ENCODE measurements around the gene FRRS1. TPM values are rescaled to one million over a fixed set of nuclear protein-coding genes. Genes with fewer than 3 reads are reported as not detected.

FRRS1 gene
- total RNA-seq, 4 donors from 2014 or later = 6.9 to 17.0 (median 11.9) TPM

DNA sequence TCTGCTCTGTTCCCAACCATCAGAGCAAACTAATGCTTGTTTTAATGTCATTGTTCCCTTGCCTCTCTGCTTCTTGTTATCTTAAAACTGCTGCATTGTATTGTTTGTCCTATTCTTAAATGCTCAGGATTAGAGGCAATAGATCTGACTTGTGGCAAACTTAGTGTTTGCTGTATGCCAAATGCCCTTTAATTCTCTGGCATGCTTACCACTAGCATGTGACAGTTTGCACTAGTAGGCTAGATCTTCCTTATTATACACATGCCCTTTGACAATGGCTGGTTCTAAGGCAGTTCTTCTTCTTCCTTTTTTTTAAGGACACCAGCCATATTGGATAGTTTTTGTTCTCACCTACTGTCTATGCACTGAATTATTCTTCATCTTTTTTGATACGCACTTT is 90.4 kb downstream of the FRRS1 start:
- H3K27ac ChIP-seq = no peak overlapping the region
- no peak overlapping the region for H3K4me3 ChIP-seq
- no peak for TF ChIP-seq POLR2A (IDR thresholded peaks at IDR 0.05)
- TF ChIP-seq, protein P1, sequence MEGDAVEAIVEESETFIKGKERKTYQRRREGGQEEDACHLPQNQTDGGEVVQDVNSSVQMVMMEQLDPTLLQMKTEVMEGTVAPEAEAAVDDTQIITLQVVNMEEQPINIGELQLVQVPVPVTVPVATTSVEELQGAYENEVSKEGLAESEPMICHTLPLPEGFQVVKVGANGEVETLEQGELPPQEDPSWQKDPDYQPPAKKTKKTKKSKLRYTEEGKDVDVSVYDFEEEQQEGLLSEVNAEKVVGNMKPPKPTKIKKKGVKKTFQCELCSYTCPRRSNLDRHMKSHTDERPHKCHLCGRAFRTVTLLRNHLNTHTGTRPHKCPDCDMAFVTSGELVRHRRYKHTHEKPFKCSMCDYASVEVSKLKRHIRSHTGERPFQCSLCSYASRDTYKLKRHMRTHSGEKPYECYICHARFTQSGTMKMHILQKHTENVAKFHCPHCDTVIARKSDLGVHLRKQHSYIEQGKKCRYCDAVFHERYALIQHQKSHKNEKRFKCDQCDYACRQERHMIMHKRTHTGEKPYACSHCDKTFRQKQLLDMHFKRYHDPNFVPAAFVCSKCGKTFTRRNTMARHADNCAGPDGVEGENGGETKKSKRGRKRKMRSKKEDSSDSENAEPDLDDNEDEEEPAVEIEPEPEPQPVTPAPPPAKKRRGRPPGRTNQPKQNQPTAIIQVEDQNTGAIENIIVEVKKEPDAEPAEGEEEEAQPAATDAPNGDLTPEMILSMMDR (IDR thresholded peaks at IDR 0.05) = no peak
- no peaks in the 10 kb centered on the region for H3K27me3 ChIP-seq
- no peaks in the 10 kb centered on the region for H3K4me1 ChIP-seq
- H3K9me3 ChIP-seq = no peaks in the 10 kb centered on the region
- no peak for DNase-seq
- no peaks in the 10 kb centered on the region for H3K36me3 ChIP-seq

DNA sequence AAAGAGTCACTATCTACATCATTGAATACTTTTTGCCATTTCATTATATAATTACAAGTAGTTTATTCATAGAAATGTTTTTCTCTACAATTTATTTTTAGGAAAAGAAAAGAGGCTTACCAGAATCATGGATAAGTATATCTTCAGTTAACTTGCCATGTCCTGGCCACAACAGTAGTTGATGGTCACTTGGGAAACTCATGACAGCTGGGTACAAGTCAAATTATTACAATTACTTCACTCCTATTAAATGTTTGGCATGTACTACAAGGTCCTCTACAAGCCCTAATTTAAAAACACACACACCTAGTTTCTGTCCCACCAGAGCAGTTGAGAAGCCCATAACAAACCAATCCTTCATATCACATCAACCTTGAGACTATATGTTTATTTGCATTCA is 91.1 kb downstream of the FRRS1 start:
- no peaks in the 10 kb centered on the region for H3K36me3 ChIP-seq
- H3K4me1 ChIP-seq = no peaks in the 10 kb centered on the region
- DNase-seq = no peak
- H3K4me3 ChIP-seq = no peak overlapping the region
- H3K9me3 ChIP-seq = no peaks in the 10 kb centered on the region
- no peaks in the 10 kb centered on the region for H3K27me3 ChIP-seq
- TF ChIP-seq, protein P1 (IDR thresholded peaks at IDR 0.05) = no peak
- TF ChIP-seq POLR2A (IDR thresholded peaks at IDR 0.05) = no peak
- no peak overlapping the region for H3K27ac ChIP-seq

DNA sequence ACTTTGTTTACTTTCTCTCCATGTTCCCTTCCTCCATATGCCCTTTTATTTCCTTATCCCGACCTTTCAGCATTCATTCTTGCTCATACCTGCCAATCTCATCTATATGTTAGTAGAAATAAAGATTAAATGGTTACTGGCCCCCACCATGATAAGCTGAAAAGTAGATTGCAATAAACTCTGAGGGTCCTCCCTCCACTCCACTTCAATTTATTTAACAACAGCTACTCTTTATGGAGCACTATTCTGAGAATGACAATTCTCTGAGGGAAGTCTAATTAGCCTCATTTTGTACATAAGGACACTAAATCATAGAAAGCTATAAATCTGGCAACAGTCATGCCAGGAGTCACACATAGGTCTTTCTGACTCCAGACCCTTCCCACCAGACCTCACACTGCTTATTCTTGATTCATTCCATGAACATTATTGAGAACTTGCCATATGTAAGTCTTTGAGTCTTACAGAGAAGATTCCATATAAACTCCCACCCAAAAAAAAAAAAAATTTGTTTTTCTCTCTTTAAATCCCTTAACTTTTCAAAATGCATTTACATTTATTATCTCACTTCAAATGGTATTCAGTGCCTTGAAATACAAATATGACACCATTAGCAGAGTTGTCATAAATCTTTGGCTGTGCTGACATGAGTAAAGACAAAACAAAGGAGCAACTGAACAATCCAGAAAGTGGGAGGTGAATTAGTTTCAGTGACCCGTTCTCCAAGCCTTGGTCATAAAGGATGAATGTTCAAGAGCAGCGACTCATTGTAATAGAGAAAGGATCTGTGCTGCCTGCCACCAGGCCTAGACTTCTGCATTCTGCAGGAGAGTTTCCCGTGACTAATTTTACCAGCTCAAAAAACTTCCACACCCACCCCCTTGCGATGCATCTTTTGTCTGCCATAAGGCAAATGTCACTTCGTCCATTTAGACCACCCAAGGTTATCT is 92.0 kb downstream of the FRRS1 start:
- H3K27me3 ChIP-seq = no peaks in the 10 kb centered on the region
- DNase-seq = no peak

DNA sequence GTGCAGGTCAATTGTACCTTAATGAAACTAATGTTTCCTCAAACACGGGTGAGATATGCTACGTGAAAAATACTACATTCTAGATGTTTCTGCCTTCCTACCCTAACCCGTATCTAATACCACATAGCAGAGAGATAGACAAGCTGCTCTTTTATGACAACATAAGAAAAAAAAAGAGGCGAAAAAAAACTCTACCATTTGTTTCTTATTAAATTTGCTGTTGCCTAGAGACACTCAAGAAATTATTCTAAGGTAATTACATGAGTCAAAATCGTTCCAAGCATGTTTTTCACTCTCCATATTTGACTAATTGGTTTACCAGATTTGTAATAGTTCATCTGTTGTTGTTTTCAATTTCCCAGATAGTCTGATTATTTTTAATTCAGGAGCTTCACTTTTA is 93.1 kb downstream of the FRRS1 start:
- no peak for DNase-seq
- Histone ChIP-seq H3K36me3 (no peaks in the 10 kb centered on the region), H3K27ac (no peak overlapping the region), H3K4me3 (no peak overlapping the region), H3K9me3 (no peaks in the 10 kb centered on the region), H3K4me1 (no peaks in the 10 kb centered on the region), H3K27me3 (no peaks in the 10 kb centered on the region)
- no peak for TF ChIP-seq POLR2A (IDR thresholded peaks at IDR 0.05)
- TF ChIP-seq, protein P1 (IDR thresholded peaks at IDR 0.05) = no peak

More for the DNA sequence above, 92.0 kb downstream of the FRRS1 start:
- Histone ChIP-seq H3K9me3 (no peaks in the 10 kb centered on the region), H3K36me3 (no peaks in the 10 kb centered on the region), H3K4me1 (no peaks in the 10 kb centered on the region), H3K27ac (no peak overlapping the region), H3K4me3 (no peak overlapping the region)
- TF ChIP-seq, protein P1 (IDR thresholded peaks at IDR 0.05) = no peak
- TF ChIP-seq POLR2A (IDR thresholded peaks at IDR 0.05) = no peak

DNA sequence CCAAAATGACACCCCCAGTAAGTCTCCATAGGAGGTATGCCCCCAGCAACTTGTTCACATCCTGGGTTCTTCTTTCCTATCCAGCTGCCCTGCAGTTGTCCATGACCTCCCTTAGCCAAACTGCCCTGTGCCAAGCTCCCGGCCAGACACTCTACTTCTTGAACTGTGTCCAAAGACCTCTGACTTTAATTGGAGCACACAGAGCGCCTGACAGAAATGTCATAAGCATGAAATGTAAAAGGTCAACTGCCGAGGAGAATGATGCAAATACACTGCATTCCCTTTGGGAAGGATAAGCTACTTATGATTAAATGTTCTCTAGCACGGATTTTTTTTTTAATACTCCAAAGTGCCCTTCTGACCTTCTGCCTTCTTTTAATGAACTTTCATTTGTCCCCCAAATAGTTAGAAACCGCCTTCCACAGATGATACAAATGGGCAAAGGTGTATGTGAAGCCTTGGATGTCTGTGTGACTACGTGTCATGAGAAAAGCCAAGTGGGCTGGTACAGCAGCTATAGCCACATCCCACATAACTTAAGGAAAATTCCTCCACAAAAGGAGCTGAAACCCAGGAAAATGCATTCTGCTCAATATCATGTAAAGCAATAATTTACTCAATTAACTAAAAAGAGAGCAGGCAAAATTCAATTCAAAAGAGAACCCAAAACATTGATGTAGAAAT is 93.8 kb downstream of the FRRS1 start:
- H3K27me3 ChIP-seq = no peaks in the 10 kb centered on the region
- TF ChIP-seq, protein P1 (IDR thresholded peaks at IDR 0.05) = no peak
- no peak for TF ChIP-seq POLR2A (IDR thresholded peaks at IDR 0.05)
- H3K4me1 ChIP-seq = no peaks in the 10 kb centered on the region
- no peak for DNase-seq
- H3K36me3 ChIP-seq = no peaks in the 10 kb centered on the region
- no peak overlapping the region for H3K4me3 ChIP-seq
- no peak overlapping the region for H3K27ac ChIP-seq
- H3K9me3 ChIP-seq = no peaks in the 10 kb centered on the region

Data from Peyer's patch (tissue), 4 donors.